ENCODE measurements around the gene GPR107.

DNA sequence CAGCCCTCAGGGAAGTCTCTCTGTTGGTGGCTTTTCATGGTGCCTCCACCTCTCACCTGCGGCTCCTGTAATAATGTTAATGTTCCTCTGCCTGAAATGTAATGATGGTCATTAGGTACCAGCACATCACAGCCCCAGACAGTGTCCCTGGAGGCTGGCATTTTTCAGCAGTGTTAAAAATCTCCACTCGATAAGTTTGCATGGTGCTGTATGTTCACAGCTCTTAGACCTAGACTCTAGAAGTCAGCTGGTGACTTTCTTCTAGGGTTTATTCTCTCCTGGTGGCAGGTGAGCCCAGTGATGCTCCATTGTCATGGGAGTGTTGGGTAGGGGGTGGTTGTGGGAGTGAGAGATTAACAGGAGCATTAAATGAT lies 53.1 kb downstream of the GPR107 start:
- TF ChIP-seq, protein P1, sequence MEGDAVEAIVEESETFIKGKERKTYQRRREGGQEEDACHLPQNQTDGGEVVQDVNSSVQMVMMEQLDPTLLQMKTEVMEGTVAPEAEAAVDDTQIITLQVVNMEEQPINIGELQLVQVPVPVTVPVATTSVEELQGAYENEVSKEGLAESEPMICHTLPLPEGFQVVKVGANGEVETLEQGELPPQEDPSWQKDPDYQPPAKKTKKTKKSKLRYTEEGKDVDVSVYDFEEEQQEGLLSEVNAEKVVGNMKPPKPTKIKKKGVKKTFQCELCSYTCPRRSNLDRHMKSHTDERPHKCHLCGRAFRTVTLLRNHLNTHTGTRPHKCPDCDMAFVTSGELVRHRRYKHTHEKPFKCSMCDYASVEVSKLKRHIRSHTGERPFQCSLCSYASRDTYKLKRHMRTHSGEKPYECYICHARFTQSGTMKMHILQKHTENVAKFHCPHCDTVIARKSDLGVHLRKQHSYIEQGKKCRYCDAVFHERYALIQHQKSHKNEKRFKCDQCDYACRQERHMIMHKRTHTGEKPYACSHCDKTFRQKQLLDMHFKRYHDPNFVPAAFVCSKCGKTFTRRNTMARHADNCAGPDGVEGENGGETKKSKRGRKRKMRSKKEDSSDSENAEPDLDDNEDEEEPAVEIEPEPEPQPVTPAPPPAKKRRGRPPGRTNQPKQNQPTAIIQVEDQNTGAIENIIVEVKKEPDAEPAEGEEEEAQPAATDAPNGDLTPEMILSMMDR (conservative IDR thresholded peaks at IDR 0.05; ENCODE audit: low read depth in 2 of 2): no peak
- no peak for TF ChIP-seq POLR2AphosphoS5 (IDR thresholded peaks at IDR 0.05; ENCODE audit: low read depth)
- TF ChIP-seq EZH2phosphoT487 (IDR thresholded peaks at IDR 0.05; ENCODE audit: unreplicated experiment): no peak

All from GM23338 (cell line).